GM19043 (cell line): ENCODE measurements around the gene BAX.

Experiments
- ATAC-seq: cut with Tn5 transposase; IDR thresholded peaks from one replicate; pipeline ENCODE4 v1.9.1; 2021; ENCODE audit warnings: low read depth; ENCODE audit not compliant: unreplicated experiment

BAX gene

DNA sequence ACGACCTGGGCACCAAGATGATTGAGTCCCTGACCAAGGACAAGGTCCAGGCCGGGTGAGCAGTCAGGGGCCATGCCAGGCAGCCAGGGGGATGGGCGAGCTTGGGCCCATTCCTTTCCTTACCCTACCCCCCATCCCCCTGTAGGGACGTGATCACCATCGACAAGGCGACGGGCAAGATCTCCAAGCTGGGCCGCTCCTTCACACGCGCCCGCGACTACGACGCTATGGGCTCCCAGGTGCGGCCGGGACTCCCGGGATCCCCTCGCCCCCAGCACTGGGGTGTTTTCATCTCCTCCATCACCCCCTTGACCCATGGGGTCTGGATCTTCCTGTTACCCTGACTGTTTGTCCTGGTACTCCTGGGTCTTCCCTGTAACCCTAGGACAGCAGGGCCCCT, 55.2 kb downstream of the BAX start:
- no peak for ATAC-seq

DNA sequence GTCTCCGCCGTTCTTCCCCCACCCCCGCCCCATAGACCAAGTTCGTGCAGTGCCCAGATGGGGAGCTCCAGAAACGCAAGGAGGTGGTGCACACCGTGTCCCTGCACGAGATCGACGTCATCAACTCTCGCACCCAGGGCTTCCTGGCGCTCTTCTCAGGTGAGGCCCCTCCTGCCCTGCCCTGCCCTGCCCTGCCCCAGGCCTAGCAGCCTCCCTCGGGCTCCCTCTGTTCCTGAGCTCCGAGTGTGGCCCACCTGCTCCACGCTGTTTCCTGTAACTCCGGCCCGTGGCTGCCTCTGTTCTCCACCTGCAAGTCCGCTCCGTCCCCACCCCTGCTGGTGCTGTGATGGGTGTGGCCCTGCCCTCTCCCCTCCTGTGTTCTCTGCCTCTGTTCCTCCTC, 55.8 kb downstream of the BAX start:
- ATAC-seq = no peak

DNA sequence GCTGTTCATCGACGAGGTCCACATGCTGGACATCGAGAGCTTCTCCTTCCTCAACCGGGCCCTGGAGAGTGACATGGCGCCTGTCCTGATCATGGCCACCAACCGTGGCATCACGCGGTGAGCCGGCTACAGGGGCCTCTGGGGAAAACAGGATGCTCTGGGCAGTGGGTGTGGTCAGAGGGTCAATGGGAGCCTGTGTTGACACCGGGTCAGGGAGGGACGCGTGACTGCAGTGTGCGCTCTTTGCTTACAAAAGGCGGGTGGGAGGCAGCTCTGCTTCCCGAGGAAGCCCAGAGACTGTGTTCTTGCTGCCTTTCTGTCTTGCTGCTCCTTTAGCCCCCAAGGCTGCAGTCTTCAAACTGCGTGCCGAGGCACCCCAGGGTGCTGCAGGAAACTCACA, 56.5 kb downstream of the BAX start:
- no peak for ATAC-seq
